ENCODE data around the gene E2F4.
A peak's percentile ranks its signal among the peaks of the same experiment; 100 is the strongest.

E2F4 gene

GRCh38 chr16:67158637-67159600 is 33.0 kb upstream of the E2F4 start:
- H3K4me3 ChIP-seq (ENCODE audit: low read depth, low read length), result peak overlapping the region; percentile 92
- TF ChIP-seq CTCF (IDR thresholded peaks at IDR 0.05; ENCODE audit: control insufficient read depth, extremely low read depth, insufficient read depth), result no peak
- DNase-seq (ENCODE audit: low read depth), result no peak

GRCh38 chr16:67161595-67162058 is 30.3 kb upstream of the E2F4 start:
- no peak; the same call in 1 of the 2 replicates for TF ChIP-seq CTCF (IDR thresholded peaks at IDR 0.05; ENCODE audit: control insufficient read depth, extremely low read depth, insufficient read depth)
- DNase-seq (ENCODE audit: low read depth), result peak; percentile 69
- H3K4me3 ChIP-seq (ENCODE audit: low read depth, low read length), result peak overlapping the region; percentile 92

- TF ChIP-seq CTCF (IDR thresholded peaks at IDR 0.05; ENCODE audit: control insufficient read depth, extremely low read depth, insufficient read depth), result no peak
- DNase-seq (ENCODE audit: low read depth), result no peak
- peak overlapping the region; percentile 92 for H3K4me3 ChIP-seq (ENCODE audit: low read depth, low read length)
These were observed 29.3 kb upstream of the E2F4 start for GRCh38 chr16:67162506-67163163.

- H3K4me3 ChIP-seq (ENCODE audit: low read depth, low read length), result peak overlapping the region; percentile 35
- TF ChIP-seq CTCF (IDR thresholded peaks at IDR 0.05; ENCODE audit: control insufficient read depth, extremely low read depth, insufficient read depth), result no peak
- no peak for DNase-seq (ENCODE audit: low read depth)
These were observed 28.6 kb upstream of the E2F4 start for GRCh38 chr16:67163164-67163998.

DNA sequence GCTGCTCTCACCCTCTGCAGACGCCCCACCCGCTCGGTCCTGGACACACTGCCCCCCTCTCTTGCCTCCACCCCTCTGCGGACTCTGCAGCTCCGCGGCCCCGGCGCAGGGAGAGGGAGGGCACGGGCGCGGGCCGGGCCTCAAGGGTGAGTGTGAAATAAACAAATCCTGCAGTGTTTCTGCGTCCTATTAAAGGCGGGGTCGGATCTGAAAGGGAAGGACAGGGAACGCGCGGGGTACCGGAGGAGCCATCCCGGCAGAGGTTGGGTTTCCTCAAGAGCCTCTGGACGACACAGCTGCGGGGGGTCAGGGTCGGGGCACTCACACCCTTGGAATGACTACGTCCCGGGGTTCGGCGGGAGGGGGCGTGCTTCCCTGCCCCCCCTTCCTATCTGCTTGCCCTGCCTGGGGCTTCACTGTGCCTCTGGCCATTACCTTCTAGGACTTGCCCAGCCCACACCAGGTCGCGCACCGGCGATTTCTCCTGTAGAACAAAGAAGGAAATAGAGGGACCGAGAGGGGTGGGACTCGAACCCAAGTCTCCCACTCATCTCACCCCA is 27.9 kb upstream of the E2F4 start:
- DNase-seq (ENCODE audit: low read depth), result no peak
- TF ChIP-seq CTCF (IDR thresholded peaks at IDR 0.05; ENCODE audit: control insufficient read depth, extremely low read depth, insufficient read depth), result no peak
- H3K4me3 ChIP-seq (ENCODE audit: low read depth, low read length), result peak overlapping the region; percentile 35

DNA sequence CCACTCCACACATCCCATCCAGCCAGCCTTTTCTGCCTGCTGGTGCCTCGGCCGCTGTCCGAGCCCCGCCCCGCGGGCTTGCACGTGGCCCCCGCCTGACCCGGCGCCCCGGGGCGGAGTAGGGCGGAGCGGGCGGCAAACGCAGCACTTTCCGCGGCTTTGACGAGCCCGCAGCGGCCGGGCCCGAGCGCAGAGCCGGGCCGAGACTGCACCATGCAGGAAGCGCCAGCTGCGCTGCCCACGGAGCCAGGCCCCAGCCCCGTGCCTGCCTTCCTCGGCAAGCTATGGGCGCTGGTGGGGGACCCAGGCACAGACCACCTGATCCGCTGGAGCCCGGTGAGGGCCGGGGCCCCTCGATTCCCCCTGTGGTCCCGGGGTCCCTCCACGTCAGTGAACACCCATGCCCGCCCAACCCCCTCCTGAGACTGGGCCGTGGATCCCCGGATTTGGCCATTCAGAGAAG is 27.3 kb upstream of the E2F4 start, which contains the start of gene HSF4:
Gene HSF4, plus strand, starts transcription at position 147 of the 463 bp plus-strand sequence. Its CDS starts 67 bp downstream, at position 214.
- TF ChIP-seq CTCF (IDR thresholded peaks at IDR 0.05; ENCODE audit: control insufficient read depth, extremely low read depth, insufficient read depth), result no peak
- H3K4me3 ChIP-seq (ENCODE audit: low read depth, low read length), result peak within 1 kb of the TSS; percentile 50
- DNase-seq (ENCODE audit: low read depth), result no peak

Data from LNCaP clone FGC (cell line).